Measurements from ENCODE around the gene PON1. TPM values are rescaled to one million over a fixed set of nuclear protein-coding genes. Genes with fewer than 3 reads are reported as not detected.

Gene PON1
- total and polyA plus RNA-seq, 2 of the 8 experiments (the other 6 are each of a cell fraction or from before 2014, with no cell fraction given) = not detected

DNA sequence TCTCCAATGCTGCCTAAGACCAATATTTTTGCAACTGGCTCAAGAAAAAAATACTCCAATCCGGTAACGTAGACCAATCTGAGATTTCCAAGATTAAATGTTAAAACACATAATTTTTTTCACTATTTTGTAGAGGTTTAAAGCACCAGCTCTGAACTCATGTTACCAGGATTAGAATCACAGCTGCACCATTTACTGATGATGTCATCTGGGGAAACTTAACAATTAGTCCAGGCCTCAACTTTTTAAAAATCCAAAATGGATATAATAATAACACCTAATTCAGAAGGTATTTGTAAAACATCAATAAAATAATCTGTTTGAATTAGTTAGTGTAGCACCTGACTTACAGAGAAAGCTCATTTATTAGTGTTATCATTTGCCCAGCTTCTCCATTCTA, 14.4 kb downstream of the PON1 start (continued):
- TF ChIP-seq, protein P1, sequence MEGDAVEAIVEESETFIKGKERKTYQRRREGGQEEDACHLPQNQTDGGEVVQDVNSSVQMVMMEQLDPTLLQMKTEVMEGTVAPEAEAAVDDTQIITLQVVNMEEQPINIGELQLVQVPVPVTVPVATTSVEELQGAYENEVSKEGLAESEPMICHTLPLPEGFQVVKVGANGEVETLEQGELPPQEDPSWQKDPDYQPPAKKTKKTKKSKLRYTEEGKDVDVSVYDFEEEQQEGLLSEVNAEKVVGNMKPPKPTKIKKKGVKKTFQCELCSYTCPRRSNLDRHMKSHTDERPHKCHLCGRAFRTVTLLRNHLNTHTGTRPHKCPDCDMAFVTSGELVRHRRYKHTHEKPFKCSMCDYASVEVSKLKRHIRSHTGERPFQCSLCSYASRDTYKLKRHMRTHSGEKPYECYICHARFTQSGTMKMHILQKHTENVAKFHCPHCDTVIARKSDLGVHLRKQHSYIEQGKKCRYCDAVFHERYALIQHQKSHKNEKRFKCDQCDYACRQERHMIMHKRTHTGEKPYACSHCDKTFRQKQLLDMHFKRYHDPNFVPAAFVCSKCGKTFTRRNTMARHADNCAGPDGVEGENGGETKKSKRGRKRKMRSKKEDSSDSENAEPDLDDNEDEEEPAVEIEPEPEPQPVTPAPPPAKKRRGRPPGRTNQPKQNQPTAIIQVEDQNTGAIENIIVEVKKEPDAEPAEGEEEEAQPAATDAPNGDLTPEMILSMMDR (IDR thresholded peaks at IDR 0.05; ENCODE audit: control extremely low read depth in 1 of 3, insufficient read depth in 1 of 3, low read depth in 1 of 3, low read length in 3 of 3) = no peak
- no peak for TF ChIP-seq EZH2 (IDR thresholded peaks at IDR 0.05; ENCODE audit: low read depth, low read length, severe bottlenecking)
- TF ChIP-seq KDM5A (IDR thresholded peaks at IDR 0.05; ENCODE audit: low read length) = no peak
- TF ChIP-seq SIRT6 (IDR thresholded peaks at IDR 0.05; ENCODE audit: low read length) = no peak

Data from H1 (cell line).